HPDE6-E6E7 (cell line): Measurements from ENCODE around the gene RNF169.
"Not testable (repeated sequence)": the region's sequence is repeated elsewhere in the genome, so short reads cannot be mapped to it uniquely, and the experiment has no call there.

Experiments
- DNase-seq: peaks from one replicate; pipeline ENCODE4 v3.0.0; 2011; ENCODE audit warnings: missing footprints; ENCODE audit errors: extremely low spot score

The RNF169 gene

GRCh38 chr11:74819400-74819799 is 70.8 kb downstream of the RNF169 start:
- DNase-seq: no peak

GRCh38 chr11:74820763-74821162 is 72.1 kb downstream of the RNF169 start:
- DNase-seq: peak; percentile 9

DNA sequence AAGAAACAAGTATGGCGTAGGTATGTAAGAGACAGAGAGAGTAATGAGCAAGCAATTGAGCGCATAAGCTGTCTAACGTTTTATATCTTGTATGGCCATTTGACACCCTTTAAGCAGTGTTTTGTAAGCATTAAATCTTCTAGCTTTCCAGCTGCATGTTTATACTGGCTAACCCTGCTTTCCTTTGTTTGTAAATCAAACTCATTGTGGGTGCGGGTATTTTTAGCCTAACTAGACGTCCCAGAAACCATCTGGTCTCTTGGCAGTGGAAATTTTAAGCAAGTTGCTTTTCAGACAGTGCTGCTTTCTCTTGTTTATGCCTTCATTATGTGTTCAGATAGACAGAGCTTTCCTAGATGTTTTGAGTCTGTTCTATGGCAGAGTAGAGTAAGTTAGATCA is 73.5 kb downstream of the RNF169 start:
- DNase-seq: no peak

DNA sequence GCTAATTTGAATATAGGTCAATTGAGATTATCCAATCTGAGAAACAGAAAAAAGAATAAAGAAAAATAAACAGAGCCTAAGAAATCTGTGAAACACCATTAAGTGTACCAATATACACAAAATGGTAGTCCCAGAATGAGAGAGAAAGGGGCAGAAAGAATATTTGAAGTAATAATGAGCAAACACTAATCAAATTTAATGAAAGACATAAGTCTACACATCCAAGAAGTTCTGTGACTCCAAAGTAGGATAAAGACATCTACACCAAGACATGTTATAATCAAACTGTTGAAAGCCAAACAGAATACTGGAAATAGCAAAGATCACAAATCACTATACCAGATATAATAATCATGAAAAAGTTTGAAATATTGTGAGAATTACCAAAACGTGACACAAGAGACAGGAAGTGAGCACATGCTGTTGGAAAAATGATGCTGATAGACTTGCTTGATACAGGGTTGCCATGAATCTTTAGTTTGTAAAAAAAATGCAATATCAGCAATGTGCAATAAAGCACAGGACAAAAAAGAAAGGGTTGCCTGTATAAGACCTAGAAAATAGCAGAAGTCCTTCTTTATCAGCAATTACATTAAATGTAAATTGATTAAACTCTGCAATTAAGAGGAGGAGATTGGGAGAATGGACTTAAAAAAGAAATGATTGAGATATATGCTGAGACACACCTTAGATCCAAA is 75.8 kb downstream of the RNF169 start:
- DNase-seq: no peak

- DNase-seq: not testable (repeated sequence)
Measured at GRCh38 chr11:74825596-74825995, 76.9 kb downstream of the RNF169 start.

DNA sequence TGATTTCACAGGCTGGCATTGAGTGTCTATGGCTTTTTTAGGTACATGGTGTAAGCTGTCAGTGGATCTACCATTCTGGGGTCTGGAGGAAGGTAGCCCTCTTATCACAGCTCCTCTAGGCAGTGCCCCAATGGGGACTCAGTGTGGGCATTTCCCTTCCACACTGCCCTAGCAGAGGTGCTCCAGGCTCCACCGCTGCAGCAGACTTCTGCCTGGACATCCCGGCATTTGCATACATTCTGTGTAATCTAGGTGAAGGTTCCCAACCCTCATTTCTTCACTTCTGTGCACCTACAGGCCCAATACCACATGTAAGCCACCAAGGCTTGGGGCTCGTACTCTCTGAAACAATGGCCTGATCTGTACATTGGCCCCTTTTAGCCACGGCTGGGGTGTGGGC is 78.3 kb downstream of the RNF169 start:
- DNase-seq: no peak

GRCh38 chr11:74837191-74837590 is 88.5 kb downstream of the RNF169 start:
- no peak for DNase-seq

DNA sequence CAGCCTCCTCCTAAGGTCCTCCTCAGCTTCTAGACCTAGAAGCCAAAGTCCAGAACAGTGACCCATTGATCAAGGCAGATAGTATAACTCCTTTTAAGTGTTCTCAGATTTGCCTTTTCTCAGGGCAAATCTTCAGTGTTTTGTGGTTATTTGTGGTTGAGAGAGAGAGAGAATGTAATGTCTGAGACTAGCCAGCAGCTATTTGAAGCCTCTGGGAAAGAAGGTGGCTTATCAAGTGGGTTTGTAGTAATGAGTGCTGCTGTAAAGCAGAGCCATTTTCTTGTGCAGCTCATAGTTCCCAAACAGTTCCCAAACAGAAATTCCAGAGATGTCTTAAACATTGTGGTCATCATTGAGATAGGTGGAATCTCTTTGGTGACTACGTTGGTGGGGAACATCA is 89.5 kb downstream of the RNF169 start:
- DNase-seq: no peak

DNA sequence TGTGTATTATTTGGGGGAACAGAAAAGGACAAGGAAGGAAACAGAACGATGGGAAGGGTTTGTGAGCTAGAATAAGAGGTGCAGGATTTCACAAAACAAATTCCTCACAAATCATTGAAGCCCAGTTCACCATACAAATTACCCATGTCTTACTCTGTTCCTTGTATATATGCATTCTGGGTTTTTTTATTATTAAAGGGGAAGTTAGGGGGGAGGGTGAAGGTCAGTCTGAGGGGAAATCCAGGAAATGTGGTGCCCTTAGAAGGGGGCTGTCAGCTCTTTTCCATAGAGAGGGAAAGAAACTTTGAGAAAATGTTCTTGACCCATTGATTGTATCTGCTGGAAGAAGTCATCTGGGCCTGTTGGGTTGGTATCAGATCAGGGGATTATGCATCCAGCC is 90.8 kb downstream of the RNF169 start:
- no peak for DNase-seq

DNA sequence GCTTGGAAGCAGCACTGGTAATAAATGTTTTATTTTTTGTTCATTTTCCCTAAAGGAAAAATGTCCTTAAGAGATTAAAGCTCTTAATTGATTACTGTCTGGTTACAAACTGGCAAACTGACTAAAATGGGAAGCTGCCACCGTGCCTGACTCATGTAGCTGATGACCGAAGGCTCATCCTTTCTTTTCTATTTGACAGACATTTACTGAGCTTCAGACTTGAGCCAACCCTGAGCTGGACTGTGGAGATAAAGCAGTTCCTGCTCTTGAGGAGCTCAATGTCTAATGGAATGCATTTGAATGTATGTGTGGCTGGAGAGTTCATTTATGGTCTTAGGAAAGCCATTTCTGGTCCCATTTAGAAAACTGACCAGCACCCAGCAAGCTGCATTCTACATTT is 91.3 kb downstream of the RNF169 start:
- no peak for DNase-seq

- no peak for DNase-seq
Measured at GRCh38 chr11:74840486-74840885, 91.8 kb downstream of the RNF169 start.

- DNase-seq: no peak
Measured at GRCh38 chr11:74842967-74843366, 94.3 kb downstream of the RNF169 start.

DNA sequence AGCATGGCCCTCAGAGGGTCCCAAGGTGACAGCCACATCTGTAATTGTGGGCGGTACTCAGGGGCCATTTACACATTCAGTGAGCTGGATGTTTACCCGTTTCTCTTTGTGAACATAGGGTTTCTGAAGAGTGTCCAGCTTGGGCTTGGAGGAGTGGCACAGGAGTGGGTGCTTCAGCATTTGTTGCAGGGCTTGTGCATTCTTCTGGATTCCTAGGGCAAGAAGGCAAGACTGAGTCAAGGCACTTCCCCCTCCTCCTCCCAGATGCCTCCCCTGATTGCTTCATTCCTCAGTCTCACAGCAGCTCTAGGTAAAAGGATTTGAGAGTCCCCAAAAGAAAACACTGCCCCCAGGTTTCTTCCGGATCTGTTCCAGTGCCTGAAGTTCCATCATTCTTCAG is 95.4 kb downstream of the RNF169 start:
- no peak for DNase-seq

DNA sequence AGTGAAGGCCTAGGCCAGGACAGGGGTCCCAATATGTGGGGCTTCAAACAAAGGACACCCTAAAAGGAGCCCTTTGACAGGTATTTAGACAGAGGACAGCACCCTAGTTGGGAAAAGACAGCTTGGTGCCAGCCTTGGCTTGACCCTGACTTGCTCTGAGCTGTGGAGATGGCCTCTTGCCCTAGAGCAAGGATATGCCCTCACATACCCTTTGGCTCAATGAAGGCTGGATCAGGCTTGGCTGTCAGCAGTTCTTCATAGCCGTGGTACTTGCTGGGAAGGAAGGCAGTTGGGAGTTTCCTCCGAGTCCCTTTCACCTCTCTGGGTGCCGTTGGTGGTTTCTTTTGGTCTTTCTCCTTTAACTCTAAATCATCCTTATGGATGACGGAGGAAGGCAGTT is 96.2 kb downstream of the RNF169 start:
- no peak for DNase-seq

- no peak for DNase-seq
Measured at GRCh38 chr11:74845978-74846517, 97.4 kb downstream of the RNF169 start.

DNA sequence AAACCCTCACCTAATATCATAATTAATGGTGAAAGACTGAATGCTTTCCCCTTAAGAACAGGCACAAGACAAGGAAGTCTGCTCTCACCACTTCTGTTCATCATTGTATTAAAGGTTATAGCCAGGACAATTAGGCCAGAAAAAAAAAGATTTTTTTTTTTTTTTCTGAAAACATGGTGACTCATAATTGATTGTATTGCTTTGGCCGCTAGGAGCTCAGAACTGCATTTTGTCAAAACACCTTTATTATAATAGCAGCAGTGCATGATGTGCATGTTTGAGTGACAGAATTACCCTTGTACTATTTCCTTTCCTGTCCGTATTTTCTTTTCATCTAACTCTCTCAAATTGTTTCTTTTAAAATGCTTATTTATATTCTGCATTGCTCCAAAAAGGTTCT is 98.1 kb downstream of the RNF169 start:
- no peak for DNase-seq

DNA sequence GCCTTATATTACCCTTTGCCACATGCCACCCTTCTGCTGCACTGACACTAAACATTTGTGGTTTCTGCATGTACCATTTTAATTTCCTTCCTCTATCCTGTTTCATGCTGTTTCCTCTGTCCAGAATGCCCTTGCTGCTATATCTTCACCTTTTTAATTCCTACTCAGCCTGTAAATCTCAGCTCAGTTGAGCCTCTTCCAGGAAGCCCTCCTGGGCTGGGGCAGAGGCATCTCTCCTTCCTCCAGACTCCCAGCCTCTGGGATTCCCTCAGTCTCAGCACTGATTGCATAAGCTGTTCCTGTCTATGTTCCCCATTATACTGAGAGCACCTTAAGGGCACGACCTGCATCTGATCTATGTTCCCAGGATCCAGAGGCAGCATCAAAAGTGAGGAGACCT is 98.7 kb downstream of the RNF169 start:
- no peak for DNase-seq

DNA sequence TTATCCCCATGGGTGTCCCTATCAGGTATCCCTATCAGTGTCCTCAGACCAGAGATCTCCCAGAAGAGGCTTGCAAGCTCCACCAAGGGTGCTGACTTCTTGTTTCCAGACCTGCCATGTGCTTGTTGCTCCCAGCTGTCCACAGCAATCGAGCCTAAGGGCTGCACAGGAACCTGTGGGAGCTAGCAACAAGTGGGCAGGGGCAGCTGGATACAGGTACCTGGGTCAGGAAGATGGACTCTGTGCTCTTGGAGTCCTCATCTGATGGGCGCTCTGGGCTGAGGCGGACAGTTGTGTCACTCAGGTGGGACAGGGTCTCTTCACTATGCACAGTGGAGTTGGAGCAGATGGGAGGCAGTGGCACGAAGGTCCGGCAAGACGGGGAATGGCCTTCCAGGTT is 99.2 kb downstream of the RNF169 start:
- no peak for DNase-seq

- peak; percentile 36 for DNase-seq
Measured at GRCh38 chr11:74849525-74850391, 101.1 kb downstream of the RNF169 start.

- DNase-seq: no peak
Measured at GRCh38 chr11:74853223-74853622, 104.6 kb downstream of the RNF169 start.

GRCh38 chr11:74860743-74861142 is 112.1 kb downstream of the RNF169 start:
- no peak for DNase-seq

GRCh38 chr11:74863410-74863809 is 114.8 kb downstream of the RNF169 start:
- no peak for DNase-seq

DNA sequence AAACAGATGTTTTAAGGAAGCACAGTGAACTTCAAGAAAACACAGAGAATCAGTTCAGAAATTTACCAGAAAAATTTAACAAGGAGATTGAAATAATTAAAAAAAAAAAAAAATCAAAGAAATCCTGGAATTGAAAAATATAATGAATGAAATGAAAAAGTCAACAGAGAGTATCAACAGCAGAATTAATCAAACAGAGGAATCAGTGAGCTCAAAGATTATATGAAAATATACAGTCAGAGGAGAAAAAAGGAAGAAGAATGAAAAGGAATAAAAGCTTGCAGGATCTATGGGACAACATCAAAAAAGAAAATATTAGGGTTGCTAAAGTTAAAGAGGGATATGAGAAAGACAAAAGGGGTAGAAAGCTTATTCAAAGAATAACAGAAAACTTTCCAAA is 117.9 kb downstream of the RNF169 start:
- no peak for DNase-seq
